HEK293T (cell line): ENCODE measurements around the gene TJP2.

Source experiments
- FOXK2 ChIP-seq: fragments of 450-650 bp; IDR thresholded peaks from 2 replicates; pipeline ENCODE4 v1.6.1; 2016; ENCODE audit warnings: mild to moderate bottlenecking
- FOXM1 ChIP-seq: fragments of 450-650 bp; IDR thresholded peaks from 2 replicates; pipeline ENCODE4 v1.6.1; 2017; ENCODE audit warnings: mild to moderate bottlenecking, borderline replicate concordance
- LEF1 ChIP-seq: fragments of 450-650 bp; IDR thresholded peaks from 2 replicates; pipeline ENCODE4 v1.6.1; 2017; ENCODE audit warnings: mild to moderate bottlenecking, borderline replicate concordance

- TF ChIP-seq LEF1 (no peak), FOXM1 (no peak), FOXK2 (no peak)
Measured at GRCh38 chr9:69151506-69151905, 22.6 kb upstream of the TJP2 start.
